ENCODE data around the gene INO80E.

INO80E gene

GRCh38 chr16:29984764-29985147 is 11.3 kb upstream of the INO80E start:
- Histone ChIP-seq H3K27me3 (ENCODE audit: insufficient read depth, low read depth, severe bottlenecking) (no peaks in the 10 kb centered on the region), H3K4me3 (ENCODE audit: low read depth, low read length) (no peak overlapping the region), H3K36me3 (peaks cover 93% of the 10 kb centered on the region), H3K27ac (no peak overlapping the region), H3K9me3 (ENCODE audit: severe bottlenecking) (no peaks in the 10 kb centered on the region)
- TF ChIP-seq, protein P1, sequence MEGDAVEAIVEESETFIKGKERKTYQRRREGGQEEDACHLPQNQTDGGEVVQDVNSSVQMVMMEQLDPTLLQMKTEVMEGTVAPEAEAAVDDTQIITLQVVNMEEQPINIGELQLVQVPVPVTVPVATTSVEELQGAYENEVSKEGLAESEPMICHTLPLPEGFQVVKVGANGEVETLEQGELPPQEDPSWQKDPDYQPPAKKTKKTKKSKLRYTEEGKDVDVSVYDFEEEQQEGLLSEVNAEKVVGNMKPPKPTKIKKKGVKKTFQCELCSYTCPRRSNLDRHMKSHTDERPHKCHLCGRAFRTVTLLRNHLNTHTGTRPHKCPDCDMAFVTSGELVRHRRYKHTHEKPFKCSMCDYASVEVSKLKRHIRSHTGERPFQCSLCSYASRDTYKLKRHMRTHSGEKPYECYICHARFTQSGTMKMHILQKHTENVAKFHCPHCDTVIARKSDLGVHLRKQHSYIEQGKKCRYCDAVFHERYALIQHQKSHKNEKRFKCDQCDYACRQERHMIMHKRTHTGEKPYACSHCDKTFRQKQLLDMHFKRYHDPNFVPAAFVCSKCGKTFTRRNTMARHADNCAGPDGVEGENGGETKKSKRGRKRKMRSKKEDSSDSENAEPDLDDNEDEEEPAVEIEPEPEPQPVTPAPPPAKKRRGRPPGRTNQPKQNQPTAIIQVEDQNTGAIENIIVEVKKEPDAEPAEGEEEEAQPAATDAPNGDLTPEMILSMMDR (IDR thresholded peaks at IDR 0.05; ENCODE audit: low read depth, low read length): no peak
- no peak for DNase-seq

DNA sequence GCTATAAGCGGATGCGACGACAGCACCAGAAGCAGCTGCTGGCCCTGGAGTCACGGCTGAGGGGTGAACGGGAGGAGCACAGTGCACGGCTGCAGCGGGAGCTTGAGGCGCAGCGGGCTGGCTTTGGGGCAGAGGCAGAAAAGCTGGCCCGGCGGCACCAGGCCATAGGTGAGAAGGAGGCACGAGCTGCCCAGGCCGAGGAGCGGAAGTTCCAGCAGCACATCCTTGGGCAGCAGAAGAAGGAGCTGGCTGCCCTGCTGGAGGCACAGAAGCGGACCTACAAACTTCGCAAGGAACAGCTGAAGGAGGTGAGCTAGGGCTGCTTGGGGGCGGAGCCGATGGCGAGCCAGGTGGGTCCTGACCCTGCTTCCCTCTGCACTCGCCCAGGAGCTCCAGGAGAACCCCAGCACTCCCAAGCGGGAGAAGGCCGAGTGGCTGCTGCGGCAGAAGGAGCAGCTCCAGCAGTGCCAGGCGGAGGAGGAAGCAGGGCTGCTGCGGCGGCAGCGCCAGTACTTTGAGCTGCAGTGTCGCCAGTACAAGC is 10.7 kb upstream of the INO80E start:
- TF ChIP-seq, protein P1 (IDR thresholded peaks at IDR 0.05; ENCODE audit: low read depth, low read length): no peak
- H3K4me3 ChIP-seq (ENCODE audit: low read depth, low read length): no peak overlapping the region
- peaks cover 93% of the 10 kb centered on the region for H3K36me3 ChIP-seq
- H3K9me3 ChIP-seq (ENCODE audit: severe bottlenecking): no peaks in the 10 kb centered on the region
- no peak for DNase-seq
- no peaks in the 10 kb centered on the region for H3K27me3 ChIP-seq (ENCODE audit: insufficient read depth, low read depth, severe bottlenecking)
- no peak overlapping the region for H3K27ac ChIP-seq

DNA sequence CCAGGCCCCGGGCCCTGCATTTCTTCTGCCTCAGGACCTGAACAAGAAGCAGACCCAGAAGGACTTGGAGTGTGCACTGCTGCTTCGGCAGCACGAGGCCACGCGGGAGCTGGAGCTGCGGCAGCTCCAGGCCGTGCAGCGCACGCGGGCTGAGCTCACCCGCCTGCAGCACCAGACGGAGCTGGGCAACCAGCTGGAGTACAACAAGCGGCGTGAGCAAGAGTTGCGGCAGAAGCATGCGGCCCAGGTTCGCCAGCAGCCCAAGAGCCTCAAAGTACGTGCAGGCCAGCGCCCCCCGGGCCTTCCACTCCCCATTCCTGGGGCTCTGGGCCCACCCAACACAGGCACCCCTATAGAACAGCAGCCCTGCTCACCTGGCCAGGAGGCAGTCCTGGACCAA is 9.8 kb upstream of the INO80E start:
- no peak overlapping the region for H3K27ac ChIP-seq
- H3K4me3 ChIP-seq (ENCODE audit: low read depth, low read length): no peak overlapping the region
- peaks cover 93% of the 10 kb centered on the region for H3K36me3 ChIP-seq
- DNase-seq: no peak
- no peaks in the 10 kb centered on the region for H3K27me3 ChIP-seq (ENCODE audit: insufficient read depth, low read depth, severe bottlenecking)
- TF ChIP-seq, protein P1 (IDR thresholded peaks at IDR 0.05; ENCODE audit: low read depth, low read length): no peak
- no peaks in the 10 kb centered on the region for H3K9me3 ChIP-seq (ENCODE audit: severe bottlenecking)

- H3K27me3 ChIP-seq (ENCODE audit: insufficient read depth, low read depth, severe bottlenecking): no peaks in the 10 kb centered on the region
- H3K4me3 ChIP-seq (ENCODE audit: low read depth, low read length): no peak overlapping the region
- DNase-seq: no peak
- H3K9me3 ChIP-seq (ENCODE audit: severe bottlenecking): no peaks in the 10 kb centered on the region
- H3K27ac ChIP-seq: no peak overlapping the region
- peaks cover 92% of the 10 kb centered on the region for H3K36me3 ChIP-seq
- TF ChIP-seq, protein P1 (IDR thresholded peaks at IDR 0.05; ENCODE audit: low read depth, low read length): no peak
Measured at GRCh38 chr16:29986931-29987330, 9.1 kb upstream of the INO80E start.

DNA sequence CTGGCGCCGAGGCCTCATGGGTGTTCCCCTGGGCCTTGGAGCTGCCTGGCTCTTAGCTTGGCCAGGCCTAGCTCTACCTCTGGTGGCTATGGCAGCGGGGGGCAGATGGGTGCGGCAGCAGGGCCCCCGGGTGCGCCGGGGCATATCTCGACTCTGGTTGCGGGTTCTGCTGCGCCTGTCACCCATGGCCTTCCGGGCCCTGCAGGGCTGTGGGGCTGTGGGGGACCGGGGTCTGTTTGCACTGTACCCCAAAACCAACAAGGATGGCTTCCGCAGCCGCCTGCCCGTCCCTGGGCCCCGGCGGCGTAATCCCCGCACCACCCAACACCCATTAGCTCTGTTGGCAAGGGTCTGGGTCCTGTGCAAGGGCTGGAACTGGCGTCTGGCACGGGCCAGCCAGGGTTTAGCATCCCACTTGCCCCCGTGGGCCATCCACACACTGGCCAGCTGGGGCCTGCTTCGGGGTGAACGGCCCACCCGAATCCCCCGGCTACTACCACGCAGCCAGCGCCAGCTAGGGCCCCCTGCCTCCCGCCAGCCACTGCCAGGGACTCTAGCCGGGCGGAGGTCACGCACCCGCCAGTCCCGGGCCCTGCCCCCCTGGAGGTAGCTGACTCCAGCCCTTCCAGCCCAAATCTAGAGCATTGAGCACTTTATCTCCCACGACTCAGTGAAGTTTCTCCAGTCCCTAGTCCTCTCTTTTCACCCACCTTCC is 8.5 kb upstream of the INO80E start:
- Histone ChIP-seq H3K27ac (no peak overlapping the region), H3K4me3 (ENCODE audit: low read depth, low read length) (no peak overlapping the region), H3K9me3 (ENCODE audit: severe bottlenecking) (no peaks in the 10 kb centered on the region), H3K27me3 (ENCODE audit: insufficient read depth, low read depth, severe bottlenecking) (no peaks in the 10 kb centered on the region), H3K36me3 (peaks cover 91% of the 10 kb centered on the region)
- TF ChIP-seq, protein P1 (IDR thresholded peaks at IDR 0.05; ENCODE audit: low read depth, low read length): no peak
- DNase-seq: no peak

Measured in WERI-Rb-1 (cell line).